IMR-90 (cell line): ENCODE measurements around the gene USP5. TPM values are rescaled to one million over a fixed set of nuclear protein-coding genes. Genes with fewer than 3 reads are reported as not detected.
A peak's percentile ranks its signal among the peaks of the same experiment; 100 is the strongest.

Experiments used
- ATAC-seq: fragments of 200-7000 bp; cut with Tn5 transposase; 2 replicates; pipeline ENCODE4 v1.9.1; 2020; ENCODE audit warnings: low read depth, mild to moderate bottlenecking, moderate library complexity
- BruUV-seq: library from RNA; stranded (reverse); fragments of 400-500 nt; replicated peaks from 2 replicates; lab custom pipeline; 2021; lab: Mats Ljungman, UMichigan
- CTCF ChIA-PET: fragments of 300-600 bp; formaldehyde crosslinking; extraction: SDS; loops from one replicate; lab custom pipeline; 2021; ENCODE audit warnings: antibody characterized with exemption; lab: Yijun Ruan, JAX
- POLR2A ChIA-PET: fragments of 300-600 bp; sonication (Branson Sonifier 250); formaldehyde crosslinking; loops from one replicate; lab custom pipeline; 2022; ENCODE audit warnings: antibody characterized with exemption; ENCODE audit not compliant: unreplicated experiment; lab: Charles Lee
- DNase-seq: peaks from one replicate; pipeline ENCODE4 v3.0.0; 2013
- H2AFZ ChIP-seq: replicated peaks from 2 replicates; pipeline ENCODE3; 2013; ENCODE audit warnings: low read length, mild to moderate bottlenecking; ENCODE audit not compliant: poor library complexity
- H2AK5ac ChIP-seq: 2 replicates; pipeline ENCODE4 v1.6.1; 2013; ENCODE audit warnings: low read depth, low read length, inconsistent platforms
- H2AK9ac ChIP-seq: replicated peaks from 2 replicates; pipeline ENCODE3; 2013; ENCODE audit warnings: mild to moderate bottlenecking, low read depth, low read length, moderate library complexity; ENCODE audit not compliant: poor library complexity
- H2BK120ac ChIP-seq: 2 replicates; pipeline ENCODE4 v1.6.1; 2013; ENCODE audit warnings: low read depth, low read length, inconsistent platforms
- H2BK15ac ChIP-seq: 3 replicates; pipeline ENCODE4 v1.6.1; 2013; ENCODE audit warnings: low read depth, low read length, inconsistent platforms
- H2BK20ac ChIP-seq: 2 replicates; pipeline ENCODE4 v1.6.1; 2013; ENCODE audit warnings: low read depth, mild to moderate bottlenecking, inconsistent platforms, low read length, moderate library complexity
- H2BK5ac ChIP-seq: 2 replicates; pipeline ENCODE4 v1.6.1; 2013; ENCODE audit warnings: mild to moderate bottlenecking, low read depth, low read length, inconsistent platforms; ENCODE audit not compliant: poor library complexity, severe bottlenecking
- H3K14ac ChIP-seq: replicated peaks from 2 replicates; pipeline ENCODE4 v1.6.1; 2013; ENCODE audit warnings: low read depth, low read length, inconsistent platforms
- H3K18ac ChIP-seq: 2 replicates; pipeline ENCODE4 v1.6.1; 2013; ENCODE audit warnings: low read depth, low read length, control low read depth
- H3K23ac ChIP-seq: 2 replicates; pipeline ENCODE4 v1.6.1; 2013; ENCODE audit warnings: low read depth, low read length, inconsistent platforms
- H3K27ac ChIP-seq: 2 replicates; pipeline ENCODE4 v1.5.1; 2013; ENCODE audit warnings: mild to moderate bottlenecking, control low read depth, low read length; ENCODE audit not compliant: insufficient read depth
- H3K27me3 ChIP-seq: 2 replicates; pipeline ENCODE4 v1.6.1; 2013; ENCODE audit warnings: low read length; ENCODE audit not compliant: control insufficient read depth, insufficient read depth
- H3K36me3 ChIP-seq: 2 replicates; pipeline ENCODE4 v1.6.1; 2013; ENCODE audit warnings: low read length, mixed read lengths; ENCODE audit not compliant: control insufficient read depth, insufficient read depth
- H3K4ac ChIP-seq: 2 replicates; pipeline ENCODE4 v1.6.1; 2013; ENCODE audit warnings: low read depth, low read length, inconsistent platforms
- H3K4me1 ChIP-seq: 2 replicates; pipeline ENCODE4 v1.6.1; 2013; ENCODE audit warnings: low read length, mixed read lengths; ENCODE audit not compliant: control insufficient read depth, insufficient read depth
- H3K4me2 ChIP-seq: 2 replicates; pipeline ENCODE4 v1.6.1; 2013; ENCODE audit warnings: low read depth, mild to moderate bottlenecking, control low read depth, low read length, moderate library complexity
- H3K4me3 ChIP-seq: 2 replicates; pipeline ENCODE4 v1.5.1; 2013; ENCODE audit warnings: low read depth, mild to moderate bottlenecking, control low read depth, low read length, moderate library complexity; ENCODE audit not compliant: insufficient read depth
- H3K56ac ChIP-seq: 2 replicates; pipeline ENCODE4 v1.6.1; 2013; ENCODE audit warnings: low read length, inconsistent platforms; ENCODE audit not compliant: insufficient read depth; ENCODE audit errors: extremely low read depth
- H3K79me1 ChIP-seq, 2 experiments: 2 replicates each; pipeline ENCODE4 v1.6.1; 2013; ENCODE audit warnings: low read length in 2 of 2, inconsistent platforms in 1 of 2, low read depth in 1 of 2
- H3K9ac ChIP-seq: 2 replicates; pipeline ENCODE4 v1.6.1; 2013; ENCODE audit warnings: low read depth, low read length, control low read depth
- H3K9me1 ChIP-seq: 2 replicates; pipeline ENCODE4 v1.6.1; 2013; ENCODE audit warnings: low read length, inconsistent platforms; ENCODE audit not compliant: insufficient read depth
- H3K9me3 ChIP-seq: 2 replicates; pipeline ENCODE4 v1.6.1; 2013; ENCODE audit warnings: low read length; ENCODE audit not compliant: control insufficient read depth, insufficient read depth
- H4K20me1 ChIP-seq: 2 replicates; pipeline ENCODE4 v1.6.1; 2013; ENCODE audit warnings: low read length, inconsistent platforms; ENCODE audit not compliant: insufficient read depth
- H4K5ac ChIP-seq: 2 replicates; pipeline ENCODE4 v1.6.1; 2013; ENCODE audit warnings: mild to moderate bottlenecking, low read depth, low read length, control low read depth
- H4K8ac ChIP-seq, 2 experiments: 2 replicates each; pipeline ENCODE4 v1.6.1; 2013; ENCODE audit warnings: low read depth in 2 of 2, low read length in 2 of 2, control low read depth in 1 of 2, inconsistent platforms in 1 of 2
- H4K91ac ChIP-seq: 2 replicates; pipeline ENCODE4 v1.6.1; 2013; ENCODE audit warnings: low read depth, low read length, inconsistent platforms; ENCODE audit not compliant: insufficient read depth
- MAFK ChIP-seq: IDR thresholded peaks from 2 replicates; pipeline ENCODE4 v1.6.1; 2012; ENCODE audit warnings: low read depth, low read length, improper control_type of control experiment
- POLR2A ChIP-seq: IDR thresholded peaks from 2 replicates; pipeline ENCODE4 v1.6.1; 2012; ENCODE audit warnings: mild to moderate bottlenecking, low read depth, low read length
- SMC3 ChIP-seq: fragments of 150-350 bp; IDR thresholded peaks from 2 replicates; pipeline ENCODE4 v1.6.1; 2016; ENCODE audit warnings: low read depth, mild to moderate bottlenecking, antibody characterized with exemption, low read length, moderate library complexity
- WGBS, 2 experiments: methylation state at CpG; one replicate each; pipeline versions ENCODE4 v1.1.5 to v1.1.7; 2013; ENCODE audit warnings: missing lambda C conversion rate in 2 of 2; ENCODE audit not compliant: insufficient read length in 1 of 2; ENCODE audit errors: extremely low coverage in 2 of 2; 5-methylcytosine and 5-hydroxymethylcytosine counted together
- dilution Hi-C: fragments of 300-500 bp; cut with HindIII; formaldehyde crosslinking; loops from one replicate; pipeline ENCODE4 v1.14.3; 2018; ENCODE audit warnings: low sequenced_read_pairs; ENCODE audit not compliant: unreplicated experiment
- in situ Hi-C: fragments of 300-500 bp; cut with MboI; formaldehyde crosslinking; loops from 3 replicates; pipeline ENCODE4 v1.14.3; 2019; ENCODE audit warnings: low sequenced_read_pairs, inconsistent platforms, mixed read lengths
- intact Hi-C: fragments of 100-400 bp; cut with micrococcal nuclease; formaldehyde crosslinking; loops from 2 replicates; pipeline ENCODE4 v1.10.0; 2022
- polyA plus RNA-seq, 3 experiments: library from polyadenylated mRNA; depleted of rRNA; stranded (reverse); fragments of >200 nt; gene quantifications; 2 replicates each; pipeline ENCODE4 v1.2.3, GENCODE V29; 2012; ENCODE audit warnings: low replicate concordance in 1 of 3
- total RNA-seq: library from RNA; depleted of rRNA; stranded (reverse); fragments of >200 nt; gene quantifications from 2 replicates; pipeline ENCODE4 v1.2.3, GENCODE V29; 2012
- TF ChIP-seq, protein P1 (sequence below): fragments of 150-350 bp; IDR thresholded peaks from 2 replicates; pipeline ENCODE4 v1.6.1; 2016; ENCODE audit warnings: low read depth, mild to moderate bottlenecking, low read length, moderate library complexity, borderline replicate concordance

USP5 gene
- total and polyA plus RNA-seq, 2 of the 4 experiments (the other 2 are of a cell fraction), result 69.7 to 125 TPM

DNA sequence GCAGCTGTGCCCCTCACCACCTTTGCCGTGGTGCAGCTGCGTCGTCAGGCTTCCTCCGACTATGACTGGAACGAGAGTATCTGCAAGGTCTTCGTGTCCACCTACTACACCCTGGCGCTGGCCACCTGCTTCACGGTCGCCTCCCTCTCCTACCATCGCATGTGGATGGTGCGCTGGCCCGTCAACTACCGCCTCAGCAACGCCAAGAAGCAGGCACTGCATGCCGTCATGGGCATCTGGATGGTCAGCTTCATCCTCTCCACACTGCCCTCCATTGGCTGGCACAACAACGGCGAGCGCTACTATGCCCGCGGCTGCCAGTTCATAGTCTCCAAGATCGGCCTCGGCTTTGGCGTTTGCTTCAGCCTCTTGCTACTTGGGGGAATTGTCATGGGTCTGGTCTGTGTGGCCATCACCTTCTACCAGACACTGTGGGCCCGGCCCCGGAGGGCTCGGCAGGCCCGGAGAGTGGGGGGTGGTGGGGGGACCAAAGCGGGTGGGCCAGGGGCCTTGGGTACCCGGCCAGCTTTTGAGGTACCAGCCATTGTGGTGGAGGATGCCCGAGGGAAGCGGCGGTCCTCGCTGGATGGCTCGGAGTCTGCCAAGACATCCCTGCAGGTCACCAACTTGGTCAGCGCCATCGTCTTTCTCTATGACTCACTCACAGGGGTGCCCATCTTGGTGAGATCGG, 27.7 kb upstream of the USP5 start:
- H3K9me1 ChIP-seq, result peaks cover 2% of the 10 kb centered on the region; the same call in 1 of the 2 replicates
- peaks cover 18% of the 10 kb centered on the region for H3K4me1 ChIP-seq
- peak overlapping the region; percentile 38 for H2AFZ ChIP-seq
- no peak overlapping the region for H2BK5ac ChIP-seq
- in situ Hi-C loops, result loop anchor here (10.0 kb wide), 1 partner anchor 209 kb away; no protein-coding TSS in a partner anchor
- CTCF ChIA-PET, result interaction anchor here (1.0 kb wide), 1 partner anchor 58 kb away, joined by 4 read pairs; the partner anchor contains the start of gene PTMS
- H3K18ac ChIP-seq, result no peak overlapping the region
- H2AK5ac ChIP-seq, result peak overlapping the region; percentile 18; the same call in 1 of the 2 replicates
- H3K36me3 ChIP-seq, result no peaks in the 10 kb centered on the region
- H3K4ac ChIP-seq, result no peak overlapping the region
- peaks cover 2 to 39% of the 10 kb centered on the region in 2 experiments; a peak in 3 of 4 replicates for H3K79me1 ChIP-seq
- 94% methylated on average over 23 of the region's 37 CpGs; no CpG with 5 or more reads in 1 of the 2 experiments for WGBS, 2 experiments
- no peak overlapping the region for H3K27ac ChIP-seq
- no peak overlapping the region for H3K23ac ChIP-seq
- no peak overlapping the region for H3K56ac ChIP-seq
- intact Hi-C loops, result loop anchor here (2.0 kb wide), 1 partner anchor 207 kb away; no protein-coding TSS in a partner anchor
- no peak overlapping the region for H3K9ac ChIP-seq
- no peaks in the 10 kb centered on the region for H4K20me1 ChIP-seq
- no peak overlapping the region for H3K14ac ChIP-seq
- H2BK20ac ChIP-seq, result no peak overlapping the region
- no peak for DNase-seq
- no peak overlapping the region for H3K4me2 ChIP-seq
- TF ChIP-seq MAFK (no peak), POLR2A (no peak), SMC3 (no peak)
- TF ChIP-seq, protein P1, sequence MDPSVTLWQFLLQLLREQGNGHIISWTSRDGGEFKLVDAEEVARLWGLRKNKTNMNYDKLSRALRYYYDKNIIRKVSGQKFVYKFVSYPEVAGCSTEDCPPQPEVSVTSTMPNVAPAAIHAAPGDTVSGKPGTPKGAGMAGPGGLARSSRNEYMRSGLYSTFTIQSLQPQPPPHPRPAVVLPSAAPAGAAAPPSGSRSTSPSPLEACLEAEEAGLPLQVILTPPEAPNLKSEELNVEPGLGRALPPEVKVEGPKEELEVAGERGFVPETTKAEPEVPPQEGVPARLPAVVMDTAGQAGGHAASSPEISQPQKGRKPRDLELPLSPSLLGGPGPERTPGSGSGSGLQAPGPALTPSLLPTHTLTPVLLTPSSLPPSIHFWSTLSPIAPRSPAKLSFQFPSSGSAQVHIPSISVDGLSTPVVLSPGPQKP, result no peak
- ATAC-seq, result no peak
- dilution Hi-C loops, result no loop called here
- no peak overlapping the region for H2BK15ac ChIP-seq
- no peak overlapping the region for H4K91ac ChIP-seq
- no peak overlapping the region for H3K4me3 ChIP-seq
- POLR2A ChIA-PET, result no interaction called here
- no TSS peak for BruUV-seq
- H4K5ac ChIP-seq, result no peak overlapping the region
- H3K9me3 ChIP-seq, result no peaks in the 10 kb centered on the region
- H4K8ac ChIP-seq, result no peak overlapping the region
- H3K27me3 ChIP-seq, result peaks cover 2% of the 10 kb centered on the region; the same call in 1 of the 2 replicates
- H2AK9ac ChIP-seq, result no peak overlapping the region
- H2BK120ac ChIP-seq, result no peak overlapping the region
